HUES48 (cell line): ENCODE measurements around the gene FUZ.

Experiments used
- H3K27ac ChIP-seq: one replicate; pipeline ENCODE4 v1.7.0; 2013; ENCODE audit warnings: low read depth, low read length, inconsistent platforms
- H3K27me3 ChIP-seq: 2 replicates; pipeline ENCODE4 v1.6.1; 2013; ENCODE audit warnings: mild to moderate bottlenecking, low read length; ENCODE audit not compliant: control insufficient read depth, insufficient read depth
- H3K36me3 ChIP-seq: 2 replicates; pipeline ENCODE4 v1.6.1; 2013; ENCODE audit warnings: low read length; ENCODE audit not compliant: control insufficient read depth, insufficient read depth
- H3K4me1 ChIP-seq: 2 replicates; pipeline ENCODE4 v1.6.1; 2013; ENCODE audit warnings: mild to moderate bottlenecking, low read length; ENCODE audit not compliant: control insufficient read depth, insufficient read depth
- H3K4me3 ChIP-seq: 2 replicates; pipeline ENCODE4 v1.5.1; 2013; ENCODE audit warnings: mild to moderate bottlenecking, low read depth, low read length
- H3K9ac ChIP-seq: 2 replicates; pipeline ENCODE4 v1.6.1; 2013; ENCODE audit warnings: mild to moderate bottlenecking, low read depth, low read length, moderate library complexity
- H3K9me3 ChIP-seq: 2 replicates; pipeline ENCODE4 v1.6.1; 2013; ENCODE audit warnings: low read length; ENCODE audit not compliant: control insufficient read depth, insufficient read depth

FUZ gene

DNA sequence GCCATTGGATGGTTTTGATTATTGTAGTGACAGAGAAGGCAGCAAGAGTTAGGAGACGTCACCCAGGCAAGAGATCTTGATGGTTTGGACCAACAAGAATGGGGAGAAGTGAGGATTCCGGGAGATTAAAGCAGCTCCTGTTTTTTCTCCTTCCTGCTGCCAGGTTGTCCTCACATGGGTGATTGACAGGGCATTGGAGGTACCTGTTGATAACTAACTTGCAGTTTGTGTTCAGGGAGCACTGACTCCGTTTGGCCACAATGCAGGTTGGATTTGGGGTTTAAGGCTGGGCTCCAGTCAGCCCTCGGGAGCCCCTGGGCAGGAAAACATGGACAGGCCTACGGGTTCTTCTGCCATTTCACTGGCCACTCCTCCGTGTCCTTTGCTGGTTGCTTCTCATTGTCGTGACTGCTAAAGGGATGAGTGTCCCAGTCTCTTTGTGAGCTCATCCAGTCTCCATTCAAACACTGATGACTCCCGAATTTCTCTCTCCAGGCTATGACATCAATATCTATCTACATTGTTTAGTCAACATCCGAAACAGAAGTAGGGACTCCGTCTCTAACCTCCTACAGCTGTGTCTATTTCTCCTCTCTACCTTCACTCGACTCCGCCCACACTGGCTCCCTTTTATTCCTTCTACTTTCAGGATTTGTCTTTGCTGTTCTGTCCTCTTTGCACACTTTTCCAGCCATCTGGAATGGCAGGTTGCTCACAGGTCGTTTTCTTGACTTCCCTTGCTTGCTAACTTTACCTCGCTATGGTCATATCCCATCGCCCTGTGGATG is 36.5 kb upstream of the FUZ start:
- Histone ChIP-seq H3K36me3 (peaks cover 20% of the 10 kb centered on the region), H3K9ac (no peak overlapping the region), H3K27me3 (no peaks in the 10 kb centered on the region), H3K9me3 (no peaks in the 10 kb centered on the region), H3K27ac (no peak overlapping the region), H3K4me3 (peak overlapping the region; percentile 96), H3K4me1 (peaks cover 16% of the 10 kb centered on the region)

DNA sequence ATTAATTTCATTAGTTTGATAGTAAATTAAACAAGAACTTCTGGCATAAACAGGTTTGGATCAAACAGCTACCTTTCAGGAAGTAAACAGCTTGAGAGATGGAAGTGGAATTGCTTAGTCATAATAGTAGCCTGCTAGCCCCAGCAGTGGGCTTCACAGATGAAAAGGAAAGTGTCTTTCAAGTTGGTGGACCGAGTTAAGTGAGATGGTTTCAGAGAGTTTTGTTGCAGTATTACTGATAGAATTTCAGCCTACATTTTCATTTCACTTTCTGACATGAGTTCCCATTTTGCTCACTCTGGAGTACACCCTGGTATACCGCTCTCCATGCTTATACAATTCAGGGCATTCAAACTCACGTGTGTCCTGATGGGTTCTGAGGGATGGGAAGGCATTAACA is 35.8 kb upstream of the FUZ start:
- no peaks in the 10 kb centered on the region for H3K27me3 ChIP-seq
- no peak overlapping the region for H3K4me3 ChIP-seq
- peaks cover 16% of the 10 kb centered on the region for H3K4me1 ChIP-seq
- H3K27ac ChIP-seq, result no peak overlapping the region
- no peaks in the 10 kb centered on the region for H3K9me3 ChIP-seq
- no peak overlapping the region for H3K9ac ChIP-seq
- peaks cover 15% of the 10 kb centered on the region for H3K36me3 ChIP-seq

GRCh38 chr19:49847731-49848696 is 34.9 kb upstream of the FUZ start:
- peaks cover 16% of the 10 kb centered on the region for H3K4me1 ChIP-seq
- no peaks in the 10 kb centered on the region for H3K9me3 ChIP-seq
- H3K4me3 ChIP-seq, result no peak overlapping the region
- peaks cover 10% of the 10 kb centered on the region; the same call in 1 of the 2 replicates for H3K36me3 ChIP-seq
- H3K27me3 ChIP-seq, result no peaks in the 10 kb centered on the region
- no peak overlapping the region for H3K9ac ChIP-seq
- no peak overlapping the region for H3K27ac ChIP-seq

- H3K4me1 ChIP-seq, result peaks cover 5% of the 10 kb centered on the region; the same call in 1 of the 2 replicates
- no peak overlapping the region for H3K9ac ChIP-seq
- H3K9me3 ChIP-seq, result no peaks in the 10 kb centered on the region
- H3K27ac ChIP-seq, result no peak overlapping the region
- H3K36me3 ChIP-seq, result no peaks in the 10 kb centered on the region
- no peak overlapping the region for H3K4me3 ChIP-seq
- no peaks in the 10 kb centered on the region for H3K27me3 ChIP-seq
These were observed 33.3 kb upstream of the FUZ start for GRCh38 chr19:49846408-49846807.

GRCh38 chr19:49845414-49845813 is 32.3 kb upstream of the FUZ start:
- no peak overlapping the region for H3K9ac ChIP-seq
- peaks cover 5% of the 10 kb centered on the region; the same call in 1 of the 2 replicates for H3K4me1 ChIP-seq
- no peak overlapping the region for H3K4me3 ChIP-seq
- H3K27me3 ChIP-seq, result no peaks in the 10 kb centered on the region
- H3K27ac ChIP-seq, result no peak overlapping the region
- no peaks in the 10 kb centered on the region for H3K36me3 ChIP-seq
- H3K9me3 ChIP-seq, result no peaks in the 10 kb centered on the region

- Histone ChIP-seq H3K9ac (no peak overlapping the region), H3K27ac (no peak overlapping the region)
These were observed 31.3 kb upstream of the FUZ start for GRCh38 chr19:49844138-49845095.

GRCh38 chr19:49843265-49843664 is 30.2 kb upstream of the FUZ start:
- H3K36me3 ChIP-seq, result peaks cover 21% of the 10 kb centered on the region
- H3K4me1 ChIP-seq, result no peaks in the 10 kb centered on the region
- H3K4me3 ChIP-seq, result no peak overlapping the region
- H3K9ac ChIP-seq, result no peak overlapping the region
- no peaks in the 10 kb centered on the region for H3K9me3 ChIP-seq
- H3K27ac ChIP-seq, result no peak overlapping the region
- no peaks in the 10 kb centered on the region for H3K27me3 ChIP-seq

More at GRCh38 chr19:49844138-49845095, 31.3 kb upstream of the FUZ start:
- no peak overlapping the region for H3K4me3 ChIP-seq
- H3K9me3 ChIP-seq, result no peaks in the 10 kb centered on the region
- no peaks in the 10 kb centered on the region for H3K4me1 ChIP-seq
- peaks cover 10% of the 10 kb centered on the region for H3K36me3 ChIP-seq
- no peaks in the 10 kb centered on the region for H3K27me3 ChIP-seq

DNA sequence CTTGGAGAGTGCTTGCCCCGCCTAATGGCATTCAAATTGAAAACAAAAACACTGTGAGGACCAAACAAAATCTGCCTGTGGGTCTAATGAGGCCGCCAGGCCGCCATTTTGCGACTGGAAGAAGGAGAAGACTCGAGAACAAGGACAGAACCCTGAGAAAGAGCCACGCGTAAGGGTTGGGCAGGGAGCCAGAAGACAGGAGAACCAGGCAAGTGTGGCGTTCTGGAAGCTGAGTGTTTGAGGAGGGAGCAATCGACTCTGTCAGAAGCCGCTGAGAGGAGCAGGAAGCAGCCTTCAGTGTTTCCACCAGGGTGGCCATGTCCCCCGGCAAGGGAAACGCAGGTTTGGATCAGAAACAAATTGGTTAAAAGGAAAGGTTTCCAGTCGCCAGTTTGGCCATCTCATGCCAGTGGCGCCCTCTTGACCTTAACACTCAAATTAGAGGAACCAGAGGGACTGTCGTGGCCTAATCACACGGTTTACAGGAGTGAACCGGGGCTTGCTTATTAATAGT is 27.7 kb upstream of the FUZ start:
- Histone ChIP-seq H3K4me1 (no peaks in the 10 kb centered on the region), H3K9ac (no peak overlapping the region), H3K4me3 (no peak overlapping the region), H3K9me3 (no peaks in the 10 kb centered on the region), H3K27me3 (no peaks in the 10 kb centered on the region), H3K27ac (no peak overlapping the region), H3K36me3 (peaks cover 45% of the 10 kb centered on the region)

DNA sequence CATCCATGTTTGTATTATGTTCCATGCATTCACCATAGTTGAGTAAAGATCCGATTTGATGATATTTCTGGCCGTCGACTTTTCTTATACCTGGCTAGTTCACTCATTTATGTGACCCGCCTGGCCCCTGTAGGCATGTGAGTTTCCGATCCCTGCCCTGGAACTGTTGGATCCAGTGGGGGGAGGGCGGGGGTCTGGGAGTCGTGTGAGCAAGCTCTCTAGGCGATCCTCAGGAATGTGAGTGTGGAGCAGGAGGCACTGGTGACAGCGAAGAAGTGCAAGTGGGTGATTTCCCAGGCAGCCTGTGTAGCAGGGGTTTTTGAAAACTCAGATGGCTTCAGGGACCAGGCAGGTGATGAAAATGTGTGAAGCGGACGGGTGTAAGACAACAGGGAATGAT is 27.2 kb upstream of the FUZ start:
- H3K27ac ChIP-seq, result no peak overlapping the region
- H3K9ac ChIP-seq, result no peak overlapping the region
- no peaks in the 10 kb centered on the region for H3K27me3 ChIP-seq
- H3K36me3 ChIP-seq, result peaks cover 46% of the 10 kb centered on the region
- no peak overlapping the region for H3K4me3 ChIP-seq
- no peaks in the 10 kb centered on the region for H3K4me1 ChIP-seq
- H3K9me3 ChIP-seq, result no peaks in the 10 kb centered on the region

GRCh38 chr19:49839713-49840112 is 26.6 kb upstream of the FUZ start:
- no peaks in the 10 kb centered on the region for H3K4me1 ChIP-seq
- no peaks in the 10 kb centered on the region for H3K9me3 ChIP-seq
- no peak overlapping the region for H3K9ac ChIP-seq
- no peak overlapping the region for H3K4me3 ChIP-seq
- no peaks in the 10 kb centered on the region for H3K27me3 ChIP-seq
- H3K36me3 ChIP-seq, result peaks cover 52% of the 10 kb centered on the region
- no peak overlapping the region for H3K27ac ChIP-seq
